ENCODE results near the gene HSH2D.
"Not testable (repeated sequence)": the region's sequence is repeated elsewhere in the genome, so short reads cannot be mapped to it uniquely, and the experiment has no call there.

Gene HSH2D

GRCh38 chr19:16154557-16154956, 11.1 kb downstream of the HSH2D start:
- DNase-seq (ENCODE audit: low read depth in 2 of 3, low spot score in 1 of 3) = no peak

- DNase-seq (ENCODE audit: low read depth in 2 of 3, low spot score in 1 of 3) = no peak
These were observed 11.6 kb downstream of the HSH2D start for GRCh38 chr19:16155128-16155527.

GRCh38 chr19:16156904-16157303, 13.4 kb downstream of the HSH2D start:
- DNase-seq (ENCODE audit: low read depth in 2 of 3, low spot score in 1 of 3) = no peak

- DNase-seq (ENCODE audit: low read depth in 2 of 3, low spot score in 1 of 3) = no peak
These were observed 14.1 kb downstream of the HSH2D start for GRCh38 chr19:16157601-16158000.

- no peak for DNase-seq (ENCODE audit: low read depth in 2 of 3, low spot score in 1 of 3)
These were observed 16.2 kb downstream of the HSH2D start for GRCh38 chr19:16159655-16160054.

GRCh38 chr19:16160445-16160942, 17.0 kb downstream of the HSH2D start:
- DNase-seq (ENCODE audit: low read depth in 2 of 3, low spot score in 1 of 3) = no peak

GRCh38 chr19:16160943-16161560, 17.6 kb downstream of the HSH2D start:
- peak; percentile 39 to 57 (median 49) for DNase-seq (ENCODE audit: low read depth in 2 of 3, low spot score in 1 of 3)

- DNase-seq (ENCODE audit: low read depth in 2 of 3, low spot score in 1 of 3) = peak in 1 of 3 donors; percentile 15
These were observed 18.4 kb downstream of the HSH2D start for GRCh38 chr19:16161840-16162239.

- DNase-seq (ENCODE audit: low read depth in 2 of 3, low spot score in 1 of 3) = no peak
These were observed 20.9 kb downstream of the HSH2D start for GRCh38 chr19:16164222-16164890.

GRCh38 chr19:16166417-16166816, 22.9 kb downstream of the HSH2D start:
- DNase-seq (ENCODE audit: low read depth in 2 of 3, low spot score in 1 of 3) = no peak

- DNase-seq (ENCODE audit: low read depth in 2 of 3, low spot score in 1 of 3) = no peak
These were observed 23.6 kb downstream of the HSH2D start for GRCh38 chr19:16167055-16167454.

GRCh38 chr19:16168465-16169081, 25.1 kb downstream of the HSH2D start:
- no peak for DNase-seq (ENCODE audit: low read depth in 2 of 3, low spot score in 1 of 3)

- no peak for DNase-seq (ENCODE audit: low read depth in 2 of 3, low spot score in 1 of 3)
These were observed 26.6 kb downstream of the HSH2D start for GRCh38 chr19:16170134-16170533.

GRCh38 chr19:16175954-16176353, 32.5 kb downstream of the HSH2D start:
- no peak for DNase-seq (ENCODE audit: low read depth in 2 of 3, low spot score in 1 of 3)

- not testable (repeated sequence) for DNase-seq (ENCODE audit: low read depth in 2 of 3, low spot score in 1 of 3)
These were observed 35.4 kb downstream of the HSH2D start for GRCh38 chr19:16178866-16179265.

GRCh38 chr19:16180611-16181010, 37.1 kb downstream of the HSH2D start:
- no peak for DNase-seq (ENCODE audit: low read depth in 2 of 3, low spot score in 1 of 3)

GRCh38 chr19:16184665-16185122, 41.2 kb downstream of the HSH2D start:
- no peak for DNase-seq (ENCODE audit: low read depth in 2 of 3, low spot score in 1 of 3)

GRCh38 chr19:16185123-16185767, 41.8 kb downstream of the HSH2D start, which contains the start of gene FAM32A:
FAM32A (plus strand) TSS chr19:16185410; CDS start chr19:16185443, 33 bp downstream.
- peak; percentile 97 to 99 (median 98) for DNase-seq (ENCODE audit: low read depth in 2 of 3, low spot score in 1 of 3)

- no peak for DNase-seq (ENCODE audit: low read depth in 2 of 3, low spot score in 1 of 3)
These were observed 42.3 kb downstream of the HSH2D start for GRCh38 chr19:16185768-16186123.

- DNase-seq (ENCODE audit: low read depth in 2 of 3, low spot score in 1 of 3) = no peak
These were observed 45.0 kb downstream of the HSH2D start for GRCh38 chr19:16188521-16188920.

GRCh38 chr19:16190198-16190597, 46.7 kb downstream of the HSH2D start:
- no peak for DNase-seq (ENCODE audit: low read depth in 2 of 3, low spot score in 1 of 3)

GRCh38 chr19:16190736-16191135, 47.3 kb downstream of the HSH2D start:
- DNase-seq (ENCODE audit: low read depth in 2 of 3, low spot score in 1 of 3) = no peak
